Panc1 (cell line): ENCODE measurements around the gene EWSR1. TPM values are rescaled to one million over a fixed set of nuclear protein-coding genes. Genes with fewer than 3 reads are reported as not detected.

Experiments used
- ATAC-seq: fragments of 200-7000 bp; cut with Tn5 transposase; 2 replicates; pipeline ENCODE4 v1.9.1; 2020; ENCODE audit warnings: mild to moderate bottlenecking, moderate library complexity
- Bru-seq: library from RNA; stranded (reverse); fragments of 400-500 nt; gene quantifications from one replicate; lab custom pipeline; 2021; lab: Mats Ljungman, UMichigan
- BruChase-seq, 2 experiments: library from RNA; stranded (reverse); fragments of 400-500 nt; gene quantifications; one replicate each; lab custom pipeline; 2021; lab: Mats Ljungman, UMichigan
- BruUV-seq: library from RNA; stranded (reverse); fragments of 400-500 nt; replicated peaks from 2 replicates; lab custom pipeline; 2021; lab: Mats Ljungman, UMichigan
- CTCF ChIA-PET: fragments of 300-600 bp; sonication (Branson Sonifier 250); formaldehyde crosslinking; loops from one replicate; lab custom pipeline; 2022; ENCODE audit warnings: antibody characterized with exemption; lab: Charles Lee
- POLR2A ChIA-PET: fragments of 300-600 bp; sonication (Branson Sonifier 250); formaldehyde crosslinking; loops from one replicate; lab custom pipeline; 2022; ENCODE audit warnings: antibody characterized with exemption; lab: Charles Lee
- DNase-seq: peaks from one replicate; pipeline ENCODE4 v3.0.0-alpha.2; 2010; ENCODE audit warnings: low read depth, low spot score
- H3K27ac ChIP-seq: 2 replicates; pipeline ENCODE4 v1.5.1; 2011; ENCODE audit warnings: mild to moderate bottlenecking, low read length, inconsistent platforms
- H3K27me3 ChIP-seq: fragments of 200-500 bp; sonication (Bioruptor generic); 2 replicates; pipeline ENCODE4 v1.6.0; 2014; ENCODE audit warnings: low read length, inconsistent platforms; ENCODE audit not compliant: control insufficient read depth, insufficient read depth
- H3K36me3 ChIP-seq: fragments of 200-500 bp; sonication (Bioruptor generic); 2 replicates; pipeline ENCODE4 v1.5.1; 2014; ENCODE audit warnings: inconsistent platforms, mild to moderate bottlenecking, low read length, moderate library complexity; ENCODE audit not compliant: control insufficient read depth, insufficient read depth
- H3K4me1 ChIP-seq: 2 replicates; pipeline ENCODE4 v1.5.1; 2011; ENCODE audit warnings: inconsistent platforms, mild to moderate bottlenecking, low read length, moderate library complexity; ENCODE audit not compliant: control insufficient read depth, insufficient read depth
- H3K4me3 ChIP-seq, 2 experiments: 2 replicates each; pipeline ENCODE4 v1.5.1; 2011 to 2012; ENCODE audit warnings: low read depth in 2 of 2, low read length in 2 of 2, mild to moderate bottlenecking in 2 of 2, inconsistent platforms in 1 of 2, moderate library complexity in 1 of 2
- H3K9me3 ChIP-seq: fragments of 200-500 bp; sonication (Bioruptor generic); 2 replicates; pipeline ENCODE4 v1.5.1; 2014; ENCODE audit warnings: low read depth, mild to moderate bottlenecking, inconsistent platforms, low read length, moderate library complexity; ENCODE audit not compliant: control insufficient read depth, insufficient read depth
- POLR2AphosphoS5 ChIP-seq: IDR thresholded peaks from 2 replicates; pipeline ENCODE4 v1.6.1; 2012; ENCODE audit warnings: mild to moderate bottlenecking, low read depth, low read length, moderate library complexity
- SIN3A ChIP-seq: IDR thresholded peaks from 2 replicates; pipeline ENCODE4 v1.6.1; 2012; ENCODE audit warnings: low read depth, mild to moderate bottlenecking, low read length, moderate library complexity, borderline replicate concordance; ENCODE audit not compliant: insufficient read depth
- TCF7L2 ChIP-seq: IDR thresholded peaks from 2 replicates; pipeline ENCODE4 v1.6.1; 2011; ENCODE audit warnings: mild to moderate bottlenecking, low read depth, low read length, inconsistent platforms
- in situ Hi-C: cut with HindIII; loops from 2 replicates; pipeline ENCODE4 v1.10.0; 2016; ENCODE audit warnings: low sequenced_read_pairs, low pct_unique_long_range_greater_than_20kb
- intact Hi-C: fragments of 100-400 bp; cut with micrococcal nuclease; formaldehyde crosslinking; loops from one replicate; pipeline ENCODE4 v1.10.0; 2022; ENCODE audit not compliant: unreplicated experiment
- long read RNA-seq: library from polyadenylated mRNA; unstranded; transcript quantifications from one replicate; pipeline ENCODE4 v2.0.0, GENCODE V29; 2021; ENCODE audit not compliant: unreplicated experiment
- polyA plus RNA-seq: library from polyadenylated mRNA; unstranded; fragments of >200 nt; gene quantifications from one replicate; pipeline ENCODE4 v1.2.1, GENCODE V29; 2012; ENCODE audit warnings: missing spikeins; ENCODE audit not compliant: insufficient read length
- total RNA-seq: library from RNA; stranded (reverse); gene quantifications from one replicate; pipeline ENCODE4 v1.2.1, GENCODE V29; 2021; ENCODE audit not compliant: unreplicated experiment
- TF ChIP-seq, protein P1 (sequence below): fragments of 450-650 bp; IDR thresholded peaks from 2 replicates; pipeline ENCODE4 v1.5.1; 2017; ENCODE audit warnings: mild to moderate bottlenecking
- TF ChIP-seq, protein P2 (sequence below), 2 experiments: IDR thresholded peaks; 2 replicates each; pipeline ENCODE4 v1.6.1; 2011 to 2012; ENCODE audit warnings: low read depth in 2 of 2, control low read depth in 1 of 2, low read length in 1 of 2, mild to moderate bottlenecking in 1 of 2, moderate library complexity in 1 of 2; ENCODE audit not compliant: insufficient read depth in 1 of 2

EWSR1 gene, protein sequence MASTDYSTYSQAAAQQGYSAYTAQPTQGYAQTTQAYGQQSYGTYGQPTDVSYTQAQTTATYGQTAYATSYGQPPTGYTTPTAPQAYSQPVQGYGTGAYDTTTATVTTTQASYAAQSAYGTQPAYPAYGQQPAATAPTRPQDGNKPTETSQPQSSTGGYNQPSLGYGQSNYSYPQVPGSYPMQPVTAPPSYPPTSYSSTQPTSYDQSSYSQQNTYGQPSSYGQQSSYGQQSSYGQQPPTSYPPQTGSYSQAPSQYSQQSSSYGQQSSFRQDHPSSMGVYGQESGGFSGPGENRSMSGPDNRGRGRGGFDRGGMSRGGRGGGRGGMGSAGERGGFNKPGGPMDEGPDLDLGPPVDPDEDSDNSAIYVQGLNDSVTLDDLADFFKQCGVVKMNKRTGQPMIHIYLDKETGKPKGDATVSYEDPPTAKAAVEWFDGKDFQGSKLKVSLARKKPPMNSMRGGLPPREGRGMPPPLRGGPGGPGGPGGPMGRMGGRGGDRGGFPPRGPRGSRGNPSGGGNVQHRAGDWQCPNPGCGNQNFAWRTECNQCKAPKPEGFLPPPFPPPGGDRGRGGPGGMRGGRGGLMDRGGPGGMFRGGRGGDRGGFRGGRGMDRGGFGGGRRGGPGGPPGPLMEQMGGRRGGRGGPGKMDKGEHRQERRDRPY
- 272 TPM for total RNA-seq
- 240 TPM for polyA plus RNA-seq
- percentile 98 among the genes with signal in this experiment for Bru-seq, nascent RNA
- BruChase-seq, experiment 1, labeled RNA remaining after a 2-hour chase, result percentile 97 among the genes with signal in this experiment
- percentile 95 among the genes with signal in this experiment for BruChase-seq, experiment 2, labeled RNA remaining after a 6-hour chase
- long read RNA-seq, full-length matches to known transcripts, result 413 of 684 reads
- long read RNA-seq, partial matches to known transcripts, result 215 of 684 reads
- long read RNA-seq, other reads (novel, unspliced or antisense), result 56 of 684 reads

DNA sequence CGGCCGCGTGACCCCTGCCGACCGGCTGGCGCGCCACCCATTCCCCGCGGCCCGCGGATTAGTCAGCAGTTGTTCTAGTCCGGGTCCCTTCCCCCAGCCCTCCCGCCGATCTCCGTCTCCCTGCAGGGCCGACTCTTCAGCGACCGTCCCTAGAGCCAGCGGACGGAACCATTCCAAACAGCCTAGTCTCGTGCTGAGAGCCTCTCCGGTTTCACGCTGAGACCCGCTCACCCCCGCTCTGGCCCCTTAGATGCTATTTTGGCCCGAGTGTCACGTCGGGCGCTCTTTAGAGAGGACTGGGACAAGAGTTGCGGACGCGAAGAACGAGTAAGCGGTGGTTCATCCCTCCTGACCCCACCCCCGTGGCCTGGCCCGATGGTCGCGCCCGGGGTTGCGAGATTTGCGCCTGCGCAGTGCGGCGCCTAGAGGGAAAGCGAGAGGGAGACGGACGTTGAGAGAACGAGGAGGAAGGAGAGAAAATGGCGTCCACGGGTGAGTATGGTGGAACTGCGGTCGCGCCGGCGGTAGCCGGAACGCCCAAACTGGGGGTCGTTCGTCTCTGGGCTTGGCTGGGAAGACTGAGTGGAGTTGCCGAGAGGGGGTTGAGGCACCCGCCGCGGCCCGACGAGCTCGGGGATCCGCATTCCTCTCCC lies at the start of gene EWSR1, which contains the start of gene RHBDD3:
Gene EWSR1 (plus strand): TSS at position 411 of the 653 bp plus-strand sequence. CDS start 69 bp downstream, at position 480.
Gene RHBDD3 (minus strand): TSS at position 124 of the 653 bp plus-strand sequence. CDS start 2,355 bp downstream, outside the sequence.
- Histone ChIP-seq H3K4me1 (peaks cover 34% of the 10 kb centered on the region), H3K9me3 (no peaks in the 10 kb centered on the region), H3K27ac (peak within 1 kb of the TSS; percentile 98), H3K4me3 (peak within 1 kb of the TSS; percentile 91 to 98), H3K36me3 (peaks cover 33% of the 10 kb centered on the region), H3K27me3 (no peaks in the 10 kb centered on the region)
- intact Hi-C loops, result no loop called here
- TF ChIP-seq, protein P1, sequence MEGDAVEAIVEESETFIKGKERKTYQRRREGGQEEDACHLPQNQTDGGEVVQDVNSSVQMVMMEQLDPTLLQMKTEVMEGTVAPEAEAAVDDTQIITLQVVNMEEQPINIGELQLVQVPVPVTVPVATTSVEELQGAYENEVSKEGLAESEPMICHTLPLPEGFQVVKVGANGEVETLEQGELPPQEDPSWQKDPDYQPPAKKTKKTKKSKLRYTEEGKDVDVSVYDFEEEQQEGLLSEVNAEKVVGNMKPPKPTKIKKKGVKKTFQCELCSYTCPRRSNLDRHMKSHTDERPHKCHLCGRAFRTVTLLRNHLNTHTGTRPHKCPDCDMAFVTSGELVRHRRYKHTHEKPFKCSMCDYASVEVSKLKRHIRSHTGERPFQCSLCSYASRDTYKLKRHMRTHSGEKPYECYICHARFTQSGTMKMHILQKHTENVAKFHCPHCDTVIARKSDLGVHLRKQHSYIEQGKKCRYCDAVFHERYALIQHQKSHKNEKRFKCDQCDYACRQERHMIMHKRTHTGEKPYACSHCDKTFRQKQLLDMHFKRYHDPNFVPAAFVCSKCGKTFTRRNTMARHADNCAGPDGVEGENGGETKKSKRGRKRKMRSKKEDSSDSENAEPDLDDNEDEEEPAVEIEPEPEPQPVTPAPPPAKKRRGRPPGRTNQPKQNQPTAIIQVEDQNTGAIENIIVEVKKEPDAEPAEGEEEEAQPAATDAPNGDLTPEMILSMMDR, result no peak
- peak; percentile 61; the same call in 1 of the 2 replicates for TF ChIP-seq TCF7L2
- TF ChIP-seq, protein P2, sequence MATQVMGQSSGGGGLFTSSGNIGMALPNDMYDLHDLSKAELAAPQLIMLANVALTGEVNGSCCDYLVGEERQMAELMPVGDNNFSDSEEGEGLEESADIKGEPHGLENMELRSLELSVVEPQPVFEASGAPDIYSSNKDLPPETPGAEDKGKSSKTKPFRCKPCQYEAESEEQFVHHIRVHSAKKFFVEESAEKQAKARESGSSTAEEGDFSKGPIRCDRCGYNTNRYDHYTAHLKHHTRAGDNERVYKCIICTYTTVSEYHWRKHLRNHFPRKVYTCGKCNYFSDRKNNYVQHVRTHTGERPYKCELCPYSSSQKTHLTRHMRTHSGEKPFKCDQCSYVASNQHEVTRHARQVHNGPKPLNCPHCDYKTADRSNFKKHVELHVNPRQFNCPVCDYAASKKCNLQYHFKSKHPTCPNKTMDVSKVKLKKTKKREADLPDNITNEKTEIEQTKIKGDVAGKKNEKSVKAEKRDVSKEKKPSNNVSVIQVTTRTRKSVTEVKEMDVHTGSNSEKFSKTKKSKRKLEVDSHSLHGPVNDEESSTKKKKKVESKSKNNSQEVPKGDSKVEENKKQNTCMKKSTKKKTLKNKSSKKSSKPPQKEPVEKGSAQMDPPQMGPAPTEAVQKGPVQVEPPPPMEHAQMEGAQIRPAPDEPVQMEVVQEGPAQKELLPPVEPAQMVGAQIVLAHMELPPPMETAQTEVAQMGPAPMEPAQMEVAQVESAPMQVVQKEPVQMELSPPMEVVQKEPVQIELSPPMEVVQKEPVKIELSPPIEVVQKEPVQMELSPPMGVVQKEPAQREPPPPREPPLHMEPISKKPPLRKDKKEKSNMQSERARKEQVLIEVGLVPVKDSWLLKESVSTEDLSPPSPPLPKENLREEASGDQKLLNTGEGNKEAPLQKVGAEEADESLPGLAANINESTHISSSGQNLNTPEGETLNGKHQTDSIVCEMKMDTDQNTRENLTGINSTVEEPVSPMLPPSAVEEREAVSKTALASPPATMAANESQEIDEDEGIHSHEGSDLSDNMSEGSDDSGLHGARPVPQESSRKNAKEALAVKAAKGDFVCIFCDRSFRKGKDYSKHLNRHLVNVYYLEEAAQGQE (IDR thresholded peaks at IDR 0.05; ENCODE audit: insufficient read depth in 1 of 2, low read depth in 2 of 2, low read length in 1 of 2), result no peak
- no peak for TF ChIP-seq SIN3A
- peak; percentile 71; the same call in 1 of the 2 replicates for TF ChIP-seq POLR2AphosphoS5
- DNase-seq, result peak; percentile 48
- ATAC-seq, result peak; percentile 91
- BruUV-seq, result no TSS peak
- CTCF ChIA-PET, result no interaction called here
- in situ Hi-C loops, result no loop called here
- POLR2A ChIA-PET, result no interaction called here

DNA sequence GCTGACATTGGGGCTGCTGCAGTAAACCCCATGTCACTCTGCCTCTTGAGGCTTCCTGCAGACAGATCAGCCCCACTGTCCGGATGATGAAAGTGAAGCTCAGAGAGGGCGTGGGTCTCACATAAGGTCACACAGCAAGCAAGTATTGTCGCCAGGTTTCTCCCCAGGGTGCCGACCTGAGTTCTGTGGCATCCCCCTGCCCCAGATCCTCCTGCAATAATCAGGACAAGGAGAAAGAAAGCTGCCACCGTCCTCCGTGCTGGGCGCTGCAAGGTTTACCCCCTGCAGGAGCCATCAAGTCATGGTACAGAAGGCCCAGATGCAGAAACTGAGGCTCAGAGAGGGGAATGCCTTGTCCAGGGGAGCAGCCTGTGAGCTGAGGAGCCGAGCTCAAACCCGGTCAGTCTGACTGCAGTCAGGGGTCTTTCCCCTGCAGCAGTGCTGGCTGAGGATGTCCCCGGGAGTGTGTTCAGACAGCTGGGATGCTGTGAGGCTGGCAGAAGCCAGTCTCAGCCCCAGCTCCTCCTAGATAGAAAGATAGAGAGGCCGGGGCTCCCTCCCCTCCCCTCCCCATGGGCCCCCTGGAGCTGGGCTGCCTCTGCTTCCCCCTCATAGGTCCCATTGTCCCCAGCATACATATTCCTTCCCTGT lies 49.2 kb upstream of the EWSR1 start:
- ATAC-seq, result no peak
- Histone ChIP-seq H3K27me3 (no peaks in the 10 kb centered on the region), H3K4me1 (peaks cover 8% of the 10 kb centered on the region), H3K27ac (no peak overlapping the region), H3K4me3 (no peak overlapping the region), H3K36me3 (no peaks in the 10 kb centered on the region), H3K9me3 (no peaks in the 10 kb centered on the region)
- BruUV-seq, result no TSS peak
- ChIA-PET CTCF (no interaction called here), POLR2A (interaction anchor here (0.5 to 0.6 kb wide), 2 partner anchors 11 to 96 kb away, joined by 4 to 12 read pairs; no protein-coding TSS in a partner anchor)
- intact Hi-C loops (no loop called here), in situ Hi-C loops (no loop called here)
- TF ChIP-seq POLR2AphosphoS5 (no peak), TCF7L2 (no peak), SIN3A (no peak)
- TF ChIP-seq, protein P2 (IDR thresholded peaks at IDR 0.05; ENCODE audit: insufficient read depth in 1 of 2, low read depth in 2 of 2, low read length in 1 of 2), result no peak
- TF ChIP-seq, protein P1, result no peak
- DNase-seq, result no peak
